H9 (cell line): ENCODE results near the gene CFAP141. TPM values are rescaled to one million over a fixed set of nuclear protein-coding genes. Genes with fewer than 3 reads are reported as not detected.

Source experiments
- DNase-seq: peaks from one replicate; pipeline ENCODE4 v3.0.0-alpha.2; 2017
- H2AFZ ChIP-seq: one replicate; pipeline ENCODE4 v1.6.1; 2013; ENCODE audit warnings: mild to moderate bottlenecking, low read length, control low read depth, moderate library complexity
- H2AK5ac ChIP-seq: 2 replicates; pipeline ENCODE4 v1.6.1; 2013; ENCODE audit warnings: low read length, control low read depth, mixed read lengths; ENCODE audit not compliant: insufficient read length
- H2BK120ac ChIP-seq: one replicate; pipeline ENCODE4 v1.6.1; 2013; ENCODE audit warnings: low read depth, mild to moderate bottlenecking, low read length, control low read depth, inconsistent platforms; ENCODE audit not compliant: poor library complexity, severe bottlenecking
- H2BK12ac ChIP-seq: 2 replicates; pipeline ENCODE4 v1.6.1; 2013; ENCODE audit warnings: low read length, control low read depth, mixed read lengths, low read depth; ENCODE audit not compliant: insufficient read length
- H2BK15ac ChIP-seq: 2 replicates; pipeline ENCODE4 v1.6.1; 2013; ENCODE audit warnings: low read depth, low read length, control low read depth
- H2BK20ac ChIP-seq: one replicate; pipeline ENCODE4 v1.6.1; 2013; ENCODE audit warnings: low read depth, mild to moderate bottlenecking, low read length, control low read depth, inconsistent platforms; ENCODE audit not compliant: poor library complexity, severe bottlenecking
- H2BK5ac ChIP-seq: 2 replicates; pipeline ENCODE4 v1.6.1; 2013; ENCODE audit warnings: low read length, control low read depth, mixed read lengths; ENCODE audit not compliant: insufficient read length
- H3K14ac ChIP-seq: 2 replicates; pipeline ENCODE4 v1.6.1; 2013; ENCODE audit warnings: low read length, control low read depth; ENCODE audit not compliant: insufficient read depth
- H3K18ac ChIP-seq: 2 replicates; pipeline ENCODE4 v1.6.1; 2013; ENCODE audit warnings: low read depth, mild to moderate bottlenecking, mixed read lengths, low read length, control low read depth; ENCODE audit not compliant: insufficient read length
- H3K23ac ChIP-seq: 2 replicates; pipeline ENCODE4 v1.6.1; 2013; ENCODE audit warnings: low read length, control low read depth, mixed read lengths, low read depth; ENCODE audit not compliant: insufficient read length
- H3K23me2 ChIP-seq: 2 replicates; pipeline ENCODE4 v1.6.1; 2013; ENCODE audit warnings: low read depth, mild to moderate bottlenecking, mixed read lengths, low read length, control low read depth; ENCODE audit not compliant: insufficient read length, poor library complexity, severe bottlenecking
- H3K27ac ChIP-seq: 2 replicates; pipeline ENCODE4 v1.5.1; 2013; ENCODE audit warnings: low read length, control low read depth, mixed read lengths, low read depth; ENCODE audit not compliant: insufficient read length
- H3K27me3 ChIP-seq: 2 replicates; pipeline ENCODE4 v1.6.1; 2013; ENCODE audit warnings: low read length, control low read depth, inconsistent platforms; ENCODE audit not compliant: insufficient read depth
- H3K4ac ChIP-seq: 2 replicates; pipeline ENCODE4 v1.6.1; 2013; ENCODE audit warnings: low read depth, mild to moderate bottlenecking, control low read depth, inconsistent platforms, low read length, moderate library complexity
- H3K4me1 ChIP-seq: 2 replicates; pipeline ENCODE4 v1.6.1; 2013; ENCODE audit warnings: low read length, control low read depth, inconsistent platforms; ENCODE audit not compliant: insufficient read depth
- H3K4me2 ChIP-seq: 2 replicates; pipeline ENCODE4 v1.6.1; 2013; ENCODE audit warnings: low read length, control low read depth, mixed read lengths; ENCODE audit not compliant: insufficient read length, insufficient read depth
- H3K56ac ChIP-seq: 2 replicates; pipeline ENCODE4 v1.6.1; 2013; ENCODE audit warnings: low read depth, mild to moderate bottlenecking, mixed read lengths, low read length, control low read depth; ENCODE audit not compliant: insufficient read length
- H3K79me1 ChIP-seq: 2 replicates; pipeline ENCODE4 v1.6.1; 2013; ENCODE audit warnings: low read depth, mild to moderate bottlenecking, moderate library complexity, low read length, control low read depth, inconsistent platforms; ENCODE audit not compliant: insufficient read depth, poor library complexity, severe bottlenecking
- H3K79me2 ChIP-seq: 2 replicates; pipeline ENCODE4 v1.6.1; 2013; ENCODE audit warnings: low read length, control low read depth, inconsistent platforms; ENCODE audit not compliant: insufficient read depth
- H3K9ac ChIP-seq: 2 replicates; pipeline ENCODE4 v1.6.1; 2013; ENCODE audit warnings: low read length, control low read depth, mixed read lengths; ENCODE audit not compliant: insufficient read length; ENCODE audit errors: extremely low read depth
- H3K9me3 ChIP-seq: one replicate; pipeline ENCODE4 v1.6.1; 2013; ENCODE audit warnings: low read depth, low read length, inconsistent platforms; ENCODE audit not compliant: control insufficient read depth
- H3T11ph ChIP-seq: one replicate; pipeline ENCODE4 v1.6.1; 2013; ENCODE audit warnings: mild to moderate bottlenecking, low read length, control low read depth, inconsistent platforms
- H4K20me1 ChIP-seq: one replicate; pipeline ENCODE4 v1.6.1; 2013; ENCODE audit not compliant: control insufficient read depth, insufficient read length, insufficient read depth
- H4K5ac ChIP-seq: 2 replicates; pipeline ENCODE4 v1.6.1; 2013; ENCODE audit warnings: low read depth, mild to moderate bottlenecking, mixed read lengths, low read length, control low read depth; ENCODE audit not compliant: insufficient read length
- H4K8ac ChIP-seq: replicated peaks from 2 replicates; pipeline ENCODE4 v1.6.1; 2013; ENCODE audit warnings: low read length, control low read depth, mixed read lengths, low read depth; ENCODE audit not compliant: insufficient read length
- H4K91ac ChIP-seq: 2 replicates; pipeline ENCODE4 v1.6.1; 2013; ENCODE audit warnings: low read depth, mild to moderate bottlenecking, moderate library complexity, mixed read lengths, low read length, control low read depth; ENCODE audit not compliant: insufficient read length
- H3K27ac Mint-ChIP-seq, 3 experiments: 2 replicates in 2 of 3; 3 replicates in 1 of 3; pipeline ENCODE4 v1.8.0; 2020 to 2021; ENCODE audit warnings: mixed read lengths in 3 of 3, mild to moderate bottlenecking in 1 of 3, moderate library complexity in 1 of 3
- H3K27me3 Mint-ChIP-seq: 2 replicates; pipeline ENCODE4 v1.8.0; 2021; ENCODE audit warnings: low read depth, mild to moderate bottlenecking, moderate library complexity, mixed read lengths
- H3K36me3 Mint-ChIP-seq, 3 experiments: 2 replicates in 2 of 3; 3 replicates in 1 of 3; pipeline ENCODE4 v1.8.0; 2020 to 2021; ENCODE audit warnings: low read depth in 3 of 3, mixed read lengths in 3 of 3; ENCODE audit not compliant: insufficient read depth in 1 of 3
- H3K4me1 Mint-ChIP-seq, 2 experiments: 2 replicates each; pipeline ENCODE4 v1.8.0; 2020; ENCODE audit warnings: mixed read lengths in 2 of 2
- H3K4me3 Mint-ChIP-seq, 2 experiments: 2 replicates in 1 of 2; 3 replicates in 1 of 2; pipeline ENCODE4 v1.8.0; 2020 to 2021; ENCODE audit warnings: mild to moderate bottlenecking in 2 of 2, mixed read lengths in 2 of 2, moderate library complexity in 1 of 2
- H3K9me3 Mint-ChIP-seq, 2 experiments: 2 replicates in 1 of 2; 3 replicates in 1 of 2; pipeline ENCODE4 v1.8.0; 2020; ENCODE audit warnings: mild to moderate bottlenecking in 2 of 2, mixed read lengths in 2 of 2, moderate library complexity in 1 of 2
- CTCF ChIP-seq: fragments of 200-600 bp; sonication (generic); conservative IDR thresholded peaks from 3 replicates; pipeline ENCODE4 v1.8.0; 2021; ENCODE audit warnings: antibody characterized with exemption, mild to moderate bottlenecking
- whole genome bisulfite sequencing: extraction: QIAGEN DNeasy Blood & Tissue Kit; methylation state at CpG from one replicate; pipeline ENCODE4 v1.1.7; 2013; ENCODE audit warnings: missing lambda C conversion rate, low lambda C conversion rate, mixed read lengths; ENCODE audit not compliant: insufficient read length; ENCODE audit errors: extremely low coverage; 5-methylcytosine and 5-hydroxymethylcytosine counted together
- total RNA-seq: library from RNA; stranded (reverse); gene quantifications from 2 replicates; pipeline ENCODE4 v1.2.1, GENCODE V29; 2021

Gene CFAP141
- total RNA-seq, 1 experiment from 2014 or later = not detected

GRCh38 chr1:154166207-154166606, 39.9 kb downstream of the CFAP141 start:
- Histone ChIP-seq H3K23ac (no peak overlapping the region), H2BK15ac (no peak overlapping the region), H2AFZ (no peak overlapping the region), H2AK5ac (no peak overlapping the region), H2BK20ac (no peak overlapping the region), H3K14ac (no peak overlapping the region), H4K8ac (no peak overlapping the region), H3K27ac (no peak overlapping the region), H3K79me1 (peaks cover 5% of the 10 kb centered on the region), H2BK12ac (no peak overlapping the region), H3K27me3 (no peaks in the 10 kb centered on the region), H3K9me3 (no peaks in the 10 kb centered on the region), H3K56ac (no peak overlapping the region), H4K5ac (no peak overlapping the region), H4K91ac (no peak overlapping the region), H3K4me1 (no peaks in the 10 kb centered on the region), H3K18ac (no peak overlapping the region), H3K79me2 (no peaks in the 10 kb centered on the region), H2BK5ac (no peak overlapping the region), H3T11ph (no peak overlapping the region), H2BK120ac (no peak overlapping the region), H3K9ac (no peak overlapping the region), H3K4me2 (no peak overlapping the region), H3K23me2 (no peaks in the 10 kb centered on the region), H3K4ac (no peak overlapping the region), H4K20me1 (no peaks in the 10 kb centered on the region)
- no peak overlapping the region for H3K4me3 Mint-ChIP-seq
- TF ChIP-seq CTCF = no peak
- no peaks in the 10 kb centered on the region for H3K9me3 Mint-ChIP-seq
- WGBS = no CpG with 5 or more reads among the region's 1 CpG
- no peaks in the 10 kb centered on the region for H3K4me1 Mint-ChIP-seq
- H3K36me3 Mint-ChIP-seq = peaks cover 74 to 100% (median 82%) of the 10 kb centered on the region in 3 experiments
- H3K27me3 Mint-ChIP-seq = no peaks in the 10 kb centered on the region
- no peak overlapping the region for H3K27ac Mint-ChIP-seq
- no peak for DNase-seq
